H1 (cell line): ENCODE data around the gene SLC2A8. TPM values are rescaled to one million over a fixed set of nuclear protein-coding genes. Genes with fewer than 3 reads are reported as not detected.

ENCODE experiments used
- BRCA1 ChIP-seq: IDR thresholded peaks from 2 replicates; pipeline ENCODE4 v1.6.1; 2012; ENCODE audit warnings: low read depth, low read length, improper control_type of control experiment
- CREB1 ChIP-seq: IDR thresholded peaks from 2 replicates; pipeline ENCODE4 v1.6.1; 2012; ENCODE audit warnings: inconsistent platforms
- FOSL1 ChIP-seq: IDR thresholded peaks from 2 replicates; pipeline ENCODE4 v1.6.1; 2011; ENCODE audit warnings: mild to moderate bottlenecking, low read depth, low read length, moderate library complexity; ENCODE audit not compliant: insufficient read depth
- HDAC6 ChIP-seq: IDR thresholded peaks from one replicate; pipeline ENCODE4 v1.7.1; 2012; ENCODE audit warnings: low read depth, mild to moderate bottlenecking, inconsistent platforms, low read length, moderate library complexity
- SRF ChIP-seq: IDR thresholded peaks from 2 replicates; pipeline ENCODE4 v1.6.1; 2011; ENCODE audit warnings: mild to moderate bottlenecking, low read depth, low read length, moderate library complexity
- TEAD4 ChIP-seq: IDR thresholded peaks from 2 replicates; pipeline ENCODE4 v1.6.1; 2012; ENCODE audit warnings: low read depth, low read length, inconsistent platforms, mixed read lengths
- USF2 ChIP-seq: IDR thresholded peaks from 2 replicates; pipeline ENCODE4 v1.6.1; 2011; ENCODE audit warnings: low read length, improper control_type of control experiment
- polyA plus RNA-seq, 7 experiments: library from polyadenylated mRNA; depleted of rRNA in 3 of 7; stranded (reverse) in 5 of 7; unstranded in 2 of 7; fragments of >200 nt in 5 of 7; fragments of 200-250 nt in 2 of 7; gene quantifications; 1 replicate in 5 of 7; 2 replicates in 1 of 7; 4 replicates in 1 of 7; pipeline versions ENCODE4 v1.2.1 to v1.2.3, GENCODE V29; 2011 to 2013; ENCODE audit warnings: missing spikeins in 2 of 7, mixed read lengths in 2 of 7
- total RNA-seq: library from RNA; stranded (reverse); fragmentation: NEBNext Ultra II Directional; extraction: Animal tissue kit (Norgen Biotek cat#: 25700); gene quantifications from 2 replicates; pipeline ENCODE4 v1.2.1, GENCODE V29; 2021

Gene SLC2A8
- total and polyA plus RNA-seq, 2 of the 8 experiments (the other 6 are each of a cell fraction or from before 2014, with no cell fraction given) = 24.6 to 36.4 TPM

- no peak for TF ChIP-seq HDAC6
- no peak for TF ChIP-seq CREB1
- TF ChIP-seq TEAD4 = no peak
- TF ChIP-seq SRF = no peak
- no peak for TF ChIP-seq BRCA1
- TF ChIP-seq FOSL1 = no peak
- no peak for TF ChIP-seq USF2
Observed at GRCh38 chr9:127388856-127389238, 8.1 kb upstream of the SLC2A8 start (continued).
